GM21423 (cell line): Measurements from ENCODE around the gene SMIM36.
A peak's percentile ranks its signal among the peaks of the same experiment; 100 is the strongest.
"Not testable (repeated sequence)": the region's sequence is repeated elsewhere in the genome, so short reads cannot be mapped to it uniquely, and the experiment has no call there.

ENCODE experiments used
- ATAC-seq: cut with Tn5 transposase; IDR thresholded peaks from one replicate; pipeline ENCODE4 v1.9.1; 2021; ENCODE audit warnings: mild to moderate bottlenecking, moderate library complexity; ENCODE audit not compliant: unreplicated experiment

Gene SMIM36

GRCh38 chr17:55456307-55457240, 54.7 kb downstream of the SMIM36 start:
- ATAC-seq, result no peak

GRCh38 chr17:55454906-55455474, 56.3 kb downstream of the SMIM36 start:
- ATAC-seq, result no peak

DNA sequence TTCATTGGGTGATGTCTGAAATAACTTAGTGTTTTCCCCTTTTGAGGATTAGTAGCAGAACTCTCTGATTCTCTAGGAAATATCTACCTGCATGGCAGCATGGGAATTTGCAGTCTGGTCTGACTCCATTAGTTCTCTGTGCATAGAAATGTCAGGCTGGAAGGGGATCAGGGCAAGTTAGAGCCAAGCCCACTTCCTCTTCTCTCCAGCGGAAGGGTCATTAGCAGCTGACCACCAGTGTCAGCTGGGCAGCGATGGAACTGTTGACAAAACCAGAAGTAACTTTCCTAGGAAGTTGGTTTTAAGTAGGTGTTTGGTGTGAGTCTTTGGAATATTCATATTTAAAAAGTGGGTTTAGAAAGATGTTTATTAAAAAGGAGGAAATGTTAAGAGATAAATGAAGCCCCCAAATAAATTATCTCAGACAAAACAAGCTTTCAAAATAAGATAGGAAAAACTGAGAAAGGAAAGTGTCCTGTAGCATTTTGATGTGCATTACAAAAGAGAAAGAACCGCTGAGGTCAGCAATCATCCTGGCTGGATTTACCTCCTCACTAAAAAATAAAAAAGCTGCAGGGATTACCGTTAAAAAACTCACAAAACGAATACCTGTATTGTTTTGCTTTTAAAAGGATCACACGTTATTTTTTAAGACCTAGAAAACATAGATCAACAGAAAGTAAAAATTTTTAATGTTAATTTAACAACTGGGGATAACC, 57.3 kb downstream of the SMIM36 start:
- ATAC-seq, result no peak

GRCh38 chr17:55452139-55452790, 59.0 kb downstream of the SMIM36 start:
- ATAC-seq, result peak; percentile 71

- ATAC-seq, result no peak
Measured at GRCh38 chr17:55451758-55452138, 59.5 kb downstream of the SMIM36 start.

DNA sequence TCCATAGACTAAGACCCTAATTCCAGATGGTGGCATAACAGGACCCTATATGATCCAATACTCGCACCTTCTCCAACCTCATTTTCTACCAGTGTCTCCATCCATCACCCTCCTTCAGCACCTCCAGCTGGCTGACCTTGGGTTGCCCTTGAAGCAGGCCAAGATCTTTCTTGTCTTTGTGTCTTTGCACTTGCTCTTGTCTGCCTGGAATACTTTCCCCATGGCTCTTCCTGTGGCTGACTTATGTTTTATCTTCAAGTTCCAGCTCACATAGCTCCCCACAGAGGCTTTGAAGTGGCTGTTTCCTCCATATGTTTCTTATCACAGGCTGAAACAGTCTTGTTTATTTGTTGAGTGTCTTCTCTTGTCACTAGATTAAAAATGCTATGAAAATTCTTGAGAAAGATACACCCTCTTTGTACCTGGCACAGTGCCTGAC, 60.0 kb downstream of the SMIM36 start:
- no peak for ATAC-seq

DNA sequence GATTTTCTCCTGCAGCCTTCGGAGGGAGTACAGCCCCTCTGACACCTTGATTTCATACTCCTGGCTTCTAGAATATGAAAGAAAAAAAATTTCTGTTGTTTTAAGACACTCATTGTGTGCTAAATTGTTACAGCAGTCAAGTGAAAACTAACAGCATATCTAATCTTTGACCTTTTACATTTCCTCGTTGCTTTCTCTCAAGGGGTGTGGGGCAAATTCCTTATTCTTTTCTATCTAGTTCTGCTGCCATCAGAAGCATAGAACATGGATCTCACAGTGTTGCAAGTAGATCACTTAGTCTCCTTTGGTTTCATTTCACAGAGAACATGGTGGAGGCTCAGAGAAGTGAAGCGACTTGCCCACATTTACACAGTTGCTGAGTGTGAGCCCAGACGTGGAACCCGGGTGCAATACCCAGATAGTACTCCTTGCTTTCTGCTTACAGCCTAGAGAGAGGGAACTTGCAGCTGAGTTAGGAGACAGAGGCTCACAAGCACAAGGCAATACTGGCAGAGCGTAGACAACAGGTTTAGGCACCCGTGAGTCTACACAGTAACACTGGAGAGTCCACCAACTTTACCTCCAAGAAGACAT, 60.9 kb downstream of the SMIM36 start:
- no peak for ATAC-seq

DNA sequence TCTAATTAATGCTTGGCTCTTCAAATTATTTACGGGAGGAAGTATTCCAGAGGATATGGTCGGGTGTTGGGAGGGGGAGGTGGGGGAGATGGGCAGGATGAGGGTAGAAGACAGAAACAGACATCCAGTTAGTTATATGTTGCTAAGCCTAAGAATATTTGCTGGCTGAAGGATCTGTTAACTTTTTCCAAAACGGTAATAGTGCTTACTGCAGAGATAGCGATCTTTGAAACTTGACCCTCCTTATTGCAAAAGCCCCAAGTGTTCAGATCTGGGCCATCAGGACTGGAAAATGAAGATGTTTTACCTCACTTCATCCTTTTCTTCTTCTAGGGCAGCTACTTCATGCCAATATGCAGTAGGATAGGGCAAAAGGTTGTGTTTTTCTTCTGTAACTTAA, 62.6 kb downstream of the SMIM36 start:
- no peak for ATAC-seq

DNA sequence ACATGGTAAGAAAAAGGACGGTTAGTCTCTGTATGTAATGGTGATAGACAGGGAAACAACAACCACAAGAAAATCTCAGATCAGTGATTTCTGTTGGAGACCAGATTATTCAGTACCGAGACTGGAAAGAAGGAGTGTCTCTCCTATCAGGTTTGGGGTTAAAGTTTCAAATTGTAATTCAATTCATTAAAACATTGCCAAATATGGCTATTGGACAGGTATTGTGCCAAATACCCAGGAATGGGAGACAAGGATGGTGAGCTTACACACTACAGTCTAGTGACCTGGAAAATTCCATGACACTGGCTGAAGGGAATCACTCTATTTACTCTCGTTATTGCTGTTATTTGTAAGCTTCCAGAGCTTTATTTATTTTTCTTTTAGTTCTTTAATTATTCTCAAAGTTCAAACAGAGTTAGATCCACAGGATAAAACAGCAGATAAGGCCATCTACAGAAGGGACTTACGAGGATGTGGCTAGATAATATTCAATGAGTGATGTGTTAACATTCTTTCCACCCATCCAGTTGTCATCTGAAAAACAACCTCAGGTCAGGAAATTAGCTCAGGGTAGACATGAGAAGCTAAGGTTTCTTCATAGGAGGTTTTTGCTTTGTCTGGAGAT, 64.6 kb downstream of the SMIM36 start:
- ATAC-seq, result no peak

GRCh38 chr17:55446004-55446403, 65.2 kb downstream of the SMIM36 start:
- not testable (repeated sequence) for ATAC-seq

DNA sequence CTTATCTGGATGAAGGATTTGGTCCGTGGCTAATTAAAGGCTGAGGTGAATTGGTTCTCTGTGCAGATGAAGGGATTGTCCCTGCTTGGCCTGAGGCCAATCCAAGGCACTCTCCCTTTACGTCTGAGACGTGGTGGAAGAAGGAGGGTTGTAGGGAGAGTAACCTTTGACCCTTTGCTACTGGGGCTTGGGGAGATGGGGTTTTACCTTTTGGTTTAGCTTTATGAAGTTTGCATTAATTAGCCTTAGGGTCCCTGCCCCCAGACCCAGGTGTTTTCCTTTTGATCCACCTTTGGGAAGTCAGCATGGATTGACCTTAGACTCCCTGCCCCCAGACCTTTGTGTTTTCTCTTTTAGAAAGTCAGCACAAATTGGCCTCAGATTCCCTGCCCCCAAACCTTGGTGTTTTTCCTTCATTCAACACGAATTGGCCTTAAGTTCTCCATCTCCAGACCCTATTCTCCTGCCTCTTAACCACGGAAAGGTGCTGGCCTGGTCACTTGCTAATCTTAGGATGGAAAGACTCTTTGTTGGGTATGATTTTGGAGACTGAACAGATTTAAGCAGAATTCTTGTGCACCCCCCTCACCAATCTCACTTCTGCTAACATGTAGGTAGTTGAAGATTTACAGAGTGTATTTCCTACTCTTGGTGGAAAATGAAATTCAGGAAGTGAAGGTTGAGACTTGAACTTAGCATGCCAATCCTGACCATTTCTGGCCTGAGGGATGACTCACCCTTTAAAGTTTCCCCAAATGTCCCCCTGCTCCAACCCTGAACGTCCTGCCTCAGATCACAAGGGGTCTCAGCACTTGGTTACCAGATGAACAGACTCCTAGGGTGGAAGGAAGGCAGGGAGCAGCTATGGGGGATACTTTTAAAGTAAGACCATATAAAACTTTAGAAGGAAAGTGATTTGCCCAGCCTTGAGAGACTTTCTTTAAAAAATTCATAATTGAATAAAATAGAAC, 66.5 kb downstream of the SMIM36 start:
- peak; percentile 87 for ATAC-seq

GRCh38 chr17:55443904-55444303, 67.3 kb downstream of the SMIM36 start:
- ATAC-seq, result no peak

GRCh38 chr17:55442953-55443683, 68.1 kb downstream of the SMIM36 start:
- ATAC-seq, result no peak

- ATAC-seq, result no peak
Measured at GRCh38 chr17:55442462-55442861, 68.8 kb downstream of the SMIM36 start.

- ATAC-seq, result peak; percentile 25
Measured at GRCh38 chr17:55441544-55441943, 69.7 kb downstream of the SMIM36 start.

DNA sequence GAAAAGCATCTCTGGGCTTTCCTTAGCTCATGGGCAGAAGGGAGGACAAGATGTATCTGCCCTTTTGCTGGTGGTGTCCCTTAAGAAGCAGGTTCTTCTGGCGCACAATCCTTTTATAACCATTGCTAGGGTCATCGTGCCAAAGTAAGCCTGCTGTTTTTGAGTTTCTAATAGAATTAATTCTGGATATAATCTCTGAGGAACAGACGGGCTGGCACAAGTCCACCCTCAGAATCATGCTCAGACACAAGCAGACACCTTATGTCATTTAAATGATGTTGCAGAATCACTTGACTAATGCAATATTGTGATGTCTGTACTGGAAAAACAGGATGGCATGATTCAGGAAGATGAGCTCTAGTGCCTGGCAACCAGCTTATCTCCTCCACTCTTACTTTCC, 70.9 kb downstream of the SMIM36 start:
- ATAC-seq, result no peak

GRCh38 chr17:55437159-55437605, 74.1 kb downstream of the SMIM36 start:
- ATAC-seq, result peak; percentile 66
